ENCODE measurements around the gene KIF6. TPM values are rescaled to one million over a fixed set of nuclear protein-coding genes. Genes with fewer than 3 reads are reported as not detected.

The KIF6 gene, protein sequence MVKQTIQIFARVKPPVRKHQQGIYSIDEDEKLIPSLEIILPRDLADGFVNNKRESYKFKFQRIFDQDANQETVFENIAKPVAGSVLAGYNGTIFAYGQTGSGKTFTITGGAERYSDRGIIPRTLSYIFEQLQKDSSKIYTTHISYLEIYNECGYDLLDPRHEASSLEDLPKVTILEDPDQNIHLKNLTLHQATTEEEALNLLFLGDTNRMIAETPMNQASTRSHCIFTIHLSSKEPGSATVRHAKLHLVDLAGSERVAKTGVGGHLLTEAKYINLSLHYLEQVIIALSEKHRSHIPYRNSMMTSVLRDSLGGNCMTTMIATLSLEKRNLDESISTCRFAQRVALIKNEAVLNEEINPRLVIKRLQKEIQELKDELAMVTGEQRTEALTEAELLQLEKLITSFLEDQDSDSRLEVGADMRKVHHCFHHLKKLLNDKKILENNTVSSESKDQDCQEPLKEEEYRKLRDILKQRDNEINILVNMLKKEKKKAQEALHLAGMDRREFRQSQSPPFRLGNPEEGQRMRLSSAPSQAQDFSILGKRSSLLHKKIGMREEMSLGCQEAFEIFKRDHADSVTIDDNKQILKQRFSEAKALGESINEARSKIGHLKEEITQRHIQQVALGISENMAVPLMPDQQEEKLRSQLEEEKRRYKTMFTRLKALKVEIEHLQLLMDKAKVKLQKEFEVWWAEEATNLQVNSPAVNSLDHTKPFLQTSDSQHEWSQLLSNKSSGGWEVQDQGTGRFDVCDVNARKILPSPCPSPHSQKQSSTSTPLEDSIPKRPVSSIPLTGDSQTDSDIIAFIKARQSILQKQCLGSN
- total RNA-seq: not detected

DNA sequence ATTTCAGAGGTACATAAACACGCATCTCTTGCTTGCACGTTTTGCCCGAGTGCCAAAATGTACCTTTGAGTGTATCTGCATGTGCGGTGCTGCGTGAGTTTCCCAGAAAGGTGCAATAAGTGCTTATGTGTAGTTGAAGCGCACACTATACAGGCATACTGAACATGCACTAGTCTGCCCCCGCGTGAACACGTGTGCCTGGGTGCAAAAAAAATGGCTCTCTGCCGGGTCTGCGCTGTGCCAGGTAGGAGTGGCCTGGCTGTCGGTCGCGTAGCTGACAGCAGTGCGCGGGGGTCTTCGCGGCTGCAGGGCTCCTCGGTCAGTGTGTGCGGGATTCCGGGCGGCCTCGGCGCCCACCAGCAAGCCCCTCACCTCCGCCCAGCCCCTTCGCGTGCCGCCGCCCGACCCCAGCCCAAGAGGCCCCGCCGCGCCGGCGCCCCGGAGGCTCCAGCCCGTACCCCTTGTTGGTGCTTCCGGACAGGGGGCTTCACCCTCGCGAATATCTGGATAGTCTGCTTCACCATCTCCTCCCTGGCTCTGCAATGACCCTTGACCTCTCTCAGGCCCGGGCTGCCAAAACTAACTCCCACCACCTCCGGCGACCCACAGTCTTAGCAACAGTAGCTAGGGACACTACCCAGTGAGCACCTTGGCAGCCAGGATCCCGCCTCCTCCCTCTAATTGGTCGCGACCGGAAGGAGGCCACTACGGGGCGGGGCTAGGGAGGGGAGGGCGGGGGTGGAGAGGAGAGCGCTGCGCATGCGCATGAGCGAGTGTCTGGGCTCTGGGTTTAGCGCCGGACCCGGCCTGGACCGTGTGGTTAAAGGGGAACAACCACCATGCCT is at the start of gene KIF6:
Gene KIF6 (minus strand): TSS at position 622 of the 845 bp plus-strand sequence. CDS start 98 bp downstream, at position 524.
- Histone ChIP-seq H3K4me1 (no peaks in the 10 kb centered on the region), H3K27ac (no peak within 1 kb of the TSS), H3K9me3 (no peaks in the 10 kb centered on the region), H3K27me3 (no peaks in the 10 kb centered on the region), H3K36me3 (no peaks in the 10 kb centered on the region), H3K4me3 (peak within 1 kb of the TSS; percentile 66 to 80)
- DNase-seq (ENCODE audit: extremely low spot score in 2 of 2): no peak
- intact Hi-C loops (cut with DNase I): no loop called here
- TF ChIP-seq POLR2A (IDR thresholded peaks at IDR 0.05): no peak
- peak in 1 of 2 donors; percentile 35 for TF ChIP-seq POLR2AphosphoS5 (IDR thresholded peaks at IDR 0.05; ENCODE audit: insufficient read depth in 1 of 2, low read depth in 1 of 2)
- TF ChIP-seq, protein P1, sequence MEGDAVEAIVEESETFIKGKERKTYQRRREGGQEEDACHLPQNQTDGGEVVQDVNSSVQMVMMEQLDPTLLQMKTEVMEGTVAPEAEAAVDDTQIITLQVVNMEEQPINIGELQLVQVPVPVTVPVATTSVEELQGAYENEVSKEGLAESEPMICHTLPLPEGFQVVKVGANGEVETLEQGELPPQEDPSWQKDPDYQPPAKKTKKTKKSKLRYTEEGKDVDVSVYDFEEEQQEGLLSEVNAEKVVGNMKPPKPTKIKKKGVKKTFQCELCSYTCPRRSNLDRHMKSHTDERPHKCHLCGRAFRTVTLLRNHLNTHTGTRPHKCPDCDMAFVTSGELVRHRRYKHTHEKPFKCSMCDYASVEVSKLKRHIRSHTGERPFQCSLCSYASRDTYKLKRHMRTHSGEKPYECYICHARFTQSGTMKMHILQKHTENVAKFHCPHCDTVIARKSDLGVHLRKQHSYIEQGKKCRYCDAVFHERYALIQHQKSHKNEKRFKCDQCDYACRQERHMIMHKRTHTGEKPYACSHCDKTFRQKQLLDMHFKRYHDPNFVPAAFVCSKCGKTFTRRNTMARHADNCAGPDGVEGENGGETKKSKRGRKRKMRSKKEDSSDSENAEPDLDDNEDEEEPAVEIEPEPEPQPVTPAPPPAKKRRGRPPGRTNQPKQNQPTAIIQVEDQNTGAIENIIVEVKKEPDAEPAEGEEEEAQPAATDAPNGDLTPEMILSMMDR (IDR thresholded peaks at IDR 0.05): no peak

DNA sequence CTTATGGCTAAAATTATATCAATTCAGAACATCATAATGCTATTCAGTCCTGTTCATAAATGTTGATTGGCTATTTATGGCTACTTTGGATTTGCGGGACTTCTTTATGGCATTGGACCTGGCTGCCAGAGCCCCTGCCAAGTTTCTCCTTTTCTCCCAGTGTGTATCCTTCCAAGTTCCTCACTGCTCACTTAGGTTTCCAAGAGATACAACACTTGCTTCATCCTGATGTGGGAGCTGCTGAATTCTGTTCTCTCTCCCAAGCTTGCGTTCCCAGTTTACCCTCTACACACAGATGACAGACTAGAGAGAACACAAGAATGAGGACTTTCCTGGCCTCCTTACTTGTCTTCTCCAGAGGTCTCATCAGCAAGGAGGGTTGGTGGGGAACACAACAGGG is 48.6 kb upstream of the KIF6 start:
- Histone ChIP-seq H3K36me3 (no peaks in the 10 kb centered on the region), H3K9me3 (no peaks in the 10 kb centered on the region), H3K4me3 (no peak overlapping the region), H3K27ac (no peak overlapping the region), H3K4me1 (no peaks in the 10 kb centered on the region), H3K27me3 (no peaks in the 10 kb centered on the region)
- no peak for DNase-seq (ENCODE audit: extremely low spot score in 2 of 2)
- intact Hi-C loops (cut with DNase I): no loop called here
- TF ChIP-seq POLR2A (IDR thresholded peaks at IDR 0.05) (no peak), POLR2AphosphoS5 (IDR thresholded peaks at IDR 0.05; ENCODE audit: insufficient read depth in 1 of 2, low read depth in 1 of 2) (no peak)
- TF ChIP-seq, protein P1 (IDR thresholded peaks at IDR 0.05): no peak

DNA sequence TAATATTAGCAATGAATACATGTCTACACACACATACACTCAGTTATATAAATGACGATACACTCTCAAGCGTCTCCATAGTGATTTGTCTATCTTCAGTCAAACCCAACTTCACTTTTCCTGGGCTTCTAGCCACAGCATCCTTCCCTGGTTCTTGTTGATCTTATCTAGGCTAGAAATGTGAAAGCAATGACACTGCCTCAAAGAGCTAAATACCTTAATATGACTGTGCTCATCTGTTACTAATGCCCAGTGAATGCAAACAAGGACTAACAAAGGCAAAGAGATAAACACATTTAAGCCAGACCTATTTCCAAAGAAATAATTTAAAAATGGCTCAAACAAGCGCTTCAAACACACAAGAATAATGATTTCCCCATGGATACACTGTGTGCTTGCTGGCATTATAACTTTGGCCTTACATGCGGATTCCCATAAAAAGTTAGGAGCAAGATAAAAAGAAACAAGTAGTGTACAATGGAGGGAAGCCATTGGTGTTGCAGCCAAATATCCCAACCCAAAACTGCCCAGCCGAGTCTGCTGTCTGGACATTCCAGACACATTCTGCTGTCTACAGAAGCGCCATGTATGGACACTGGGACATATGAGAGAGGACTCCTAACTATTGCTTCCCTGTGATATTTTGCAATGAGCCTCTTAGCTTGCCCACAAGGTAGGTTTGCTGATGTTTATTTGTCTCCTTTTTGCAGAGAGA is 47.5 kb upstream of the KIF6 start:
- H3K36me3 ChIP-seq: no peaks in the 10 kb centered on the region
- intact Hi-C loops (cut with DNase I): no loop called here
- H3K4me1 ChIP-seq: no peaks in the 10 kb centered on the region
- H3K9me3 ChIP-seq: no peaks in the 10 kb centered on the region
- H3K27ac ChIP-seq: no peak overlapping the region
- no peak for TF ChIP-seq POLR2A (IDR thresholded peaks at IDR 0.05)
- TF ChIP-seq, protein P1 (IDR thresholded peaks at IDR 0.05): no peak
- H3K4me3 ChIP-seq: no peak overlapping the region
- no peak for DNase-seq (ENCODE audit: extremely low spot score in 2 of 2)
- H3K27me3 ChIP-seq: no peaks in the 10 kb centered on the region

DNA sequence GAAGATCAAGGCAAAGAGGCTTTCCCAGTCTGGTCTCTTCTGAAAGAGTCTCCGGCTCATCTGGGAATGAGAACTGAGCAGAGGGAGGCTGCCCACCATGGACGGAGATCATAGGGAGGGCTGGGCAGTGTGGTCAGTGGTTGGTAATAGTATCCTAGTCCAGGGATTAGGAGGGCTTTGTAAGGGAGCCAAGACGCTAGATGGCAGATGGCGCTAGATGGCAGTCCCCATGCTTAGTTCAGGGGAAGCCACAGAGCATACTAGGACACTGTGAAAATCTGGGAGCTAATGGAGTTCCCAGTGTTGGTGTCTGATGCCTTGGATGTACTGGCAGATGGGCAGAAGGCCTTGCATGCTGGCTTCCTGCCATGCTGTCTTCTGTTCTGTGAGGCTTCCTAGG is 45.2 kb upstream of the KIF6 start:
- Histone ChIP-seq H3K4me1 (no peaks in the 10 kb centered on the region), H3K27ac (no peak overlapping the region), H3K4me3 (no peak overlapping the region), H3K27me3 (no peaks in the 10 kb centered on the region), H3K36me3 (no peaks in the 10 kb centered on the region), H3K9me3 (no peaks in the 10 kb centered on the region)
- TF ChIP-seq POLR2AphosphoS5 (IDR thresholded peaks at IDR 0.05; ENCODE audit: insufficient read depth in 1 of 2, low read depth in 1 of 2) (no peak), POLR2A (IDR thresholded peaks at IDR 0.05) (no peak)
- TF ChIP-seq, protein P1 (IDR thresholded peaks at IDR 0.05): no peak
- intact Hi-C loops (cut with DNase I): no loop called here
- no peak for DNase-seq (ENCODE audit: extremely low spot score in 2 of 2)
